H1 (cell line): ENCODE measurements around the gene VCP. TPM values are rescaled to one million over a fixed set of nuclear protein-coding genes. Genes with fewer than 3 reads are reported as not detected.

Source experiments
- ATF2 ChIP-seq: IDR thresholded peaks from 2 replicates; pipeline ENCODE4 v1.6.1; 2012; ENCODE audit warnings: low read length, inconsistent platforms
- EZH2 ChIP-seq: fragments of 200-600 bp; sonication (generic); IDR thresholded peaks from 2 replicates; pipeline ENCODE4 v1.7.1; 2012; ENCODE audit warnings: low read depth, mild to moderate bottlenecking, moderate library complexity, low read length, inconsistent platforms; ENCODE audit not compliant: severe bottlenecking
- NRF1 ChIP-seq: IDR thresholded peaks from 2 replicates; pipeline ENCODE4 v1.6.1; 2011; ENCODE audit warnings: mild to moderate bottlenecking, low read depth, low read length, improper control_type of control experiment
- RAD21 ChIP-seq, 2 experiments: IDR thresholded peaks in 1 of 2; conservative IDR thresholded peaks in 1 of 2; 2 replicates each; pipeline ENCODE4 v1.6.1; 2011; ENCODE audit warnings: low read depth in 2 of 2, low read length in 2 of 2, improper control_type of control experiment in 1 of 2, inconsistent platforms in 1 of 2, mild to moderate bottlenecking in 1 of 2, moderate library complexity in 1 of 2
- SIRT6 ChIP-seq: IDR thresholded peaks from one replicate; pipeline ENCODE4 v1.7.1; 2012; ENCODE audit warnings: low read length, inconsistent platforms
- SUZ12 ChIP-seq: fragments of 200-600 bp; sonication (generic); IDR thresholded peaks from 2 replicates; pipeline ENCODE4 v1.6.1; 2012; ENCODE audit warnings: mild to moderate bottlenecking, inconsistent platforms, low read length, moderate library complexity, mixed read lengths
- polyA plus RNA-seq, 7 experiments: library from polyadenylated mRNA; depleted of rRNA in 3 of 7; stranded (reverse) in 5 of 7; unstranded in 2 of 7; fragments of >200 nt in 5 of 7; fragments of 200-250 nt in 2 of 7; gene quantifications; 1 replicate in 5 of 7; 2 replicates in 1 of 7; 4 replicates in 1 of 7; pipeline versions ENCODE4 v1.2.1 to v1.2.3, GENCODE V29; 2011 to 2013; ENCODE audit warnings: missing spikeins in 2 of 7, mixed read lengths in 2 of 7
- total RNA-seq: library from RNA; stranded (reverse); fragmentation: NEBNext Ultra II Directional; extraction: Animal tissue kit (Norgen Biotek cat#: 25700); gene quantifications from 2 replicates; pipeline ENCODE4 v1.2.1, GENCODE V29; 2021

The VCP gene
- total and polyA plus RNA-seq, 2 of the 8 experiments (the other 6 are each of a cell fraction or from before 2014, with no cell fraction given) = 173 to 375 TPM

DNA sequence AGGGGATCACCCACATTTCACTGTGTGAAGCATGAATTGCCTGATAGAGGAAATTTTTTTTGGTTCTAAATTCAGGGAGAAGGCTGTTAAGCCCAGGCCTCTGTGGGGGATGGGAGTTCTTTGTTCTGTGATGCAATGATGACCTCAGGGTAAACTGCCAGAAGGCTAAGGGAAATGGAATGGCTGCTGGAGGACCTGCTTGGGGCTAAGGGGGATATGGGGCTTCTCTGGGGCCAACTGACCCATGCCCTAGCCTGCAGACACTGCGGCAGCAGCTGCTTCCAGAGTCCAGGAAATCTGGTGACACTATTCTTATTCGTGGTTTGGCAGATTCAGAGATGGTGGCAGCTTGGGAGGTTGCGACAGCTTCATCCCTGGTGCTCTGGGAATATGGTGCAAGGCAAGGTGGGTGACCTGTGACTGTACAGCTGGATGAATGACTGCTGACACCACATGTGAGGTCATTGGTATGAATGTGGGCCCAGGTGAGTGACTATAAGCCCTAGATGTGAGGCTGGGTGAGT lies 30.3 kb downstream of the VCP start (continued):
- no peak for TF ChIP-seq ATF2
- TF ChIP-seq SUZ12 = no peak
- no peak for TF ChIP-seq RAD21 (IDR thresholded peaks at IDR 0.05 in 1 of 2, conservative IDR thresholded peaks at IDR 0.05 in 1 of 2; ENCODE audit: low read depth in 2 of 2, low read length in 2 of 2)
- TF ChIP-seq NRF1 = no peak
- no peak for TF ChIP-seq EZH2
- TF ChIP-seq SIRT6 = no peak
